ENCODE results near the gene RDH13. TPM values are rescaled to one million over a fixed set of nuclear protein-coding genes. Genes with fewer than 3 reads are reported as not detected.
A peak's percentile ranks its signal among the peaks of the same experiment; 100 is the strongest.

Gene RDH13
- total RNA-seq, 1 experiment from 2014 or later: 39.5 TPM

DNA sequence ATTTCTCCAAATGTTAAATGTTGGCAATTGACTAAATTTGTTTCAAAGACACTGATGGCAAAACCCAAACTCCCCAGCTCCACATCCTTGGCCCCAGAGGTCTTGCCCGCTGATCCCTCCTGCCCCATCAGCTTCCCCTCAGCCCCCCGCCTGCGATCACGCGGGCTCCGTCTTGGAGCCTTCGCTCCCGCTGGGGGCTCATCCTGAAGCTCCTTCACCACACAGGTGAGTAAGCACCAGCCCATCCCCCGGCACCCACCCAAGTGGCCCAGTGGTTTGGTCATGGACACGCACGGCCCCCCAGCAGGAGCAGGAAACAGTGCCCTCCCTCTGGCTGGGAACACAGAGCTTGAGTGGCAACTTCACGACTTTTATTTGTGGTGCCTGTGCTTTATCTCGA, 27.6 kb upstream of the RDH13 start:
- TF ChIP-seq, protein P1, sequence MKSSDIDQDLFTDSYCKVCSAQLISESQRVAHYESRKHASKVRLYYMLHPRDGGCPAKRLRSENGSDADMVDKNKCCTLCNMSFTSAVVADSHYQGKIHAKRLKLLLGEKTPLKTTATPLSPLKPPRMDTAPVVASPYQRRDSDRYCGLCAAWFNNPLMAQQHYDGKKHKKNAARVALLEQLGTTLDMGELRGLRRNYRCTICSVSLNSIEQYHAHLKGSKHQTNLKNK (CRISPR knock-in tag; IDR thresholded peaks at IDR 0.05): no peak
- TF ChIP-seq ELF4 (CRISPR knock-in tag; IDR thresholded peaks at IDR 0.05; ENCODE audit: low read depth) (no peak), ZNF263 (CRISPR knock-in tag; IDR thresholded peaks at IDR 0.05; ENCODE audit: low read depth) (no peak), NFE2L1 (CRISPR knock-in tag; IDR thresholded peaks at IDR 0.05) (no peak)
- TF ChIP-seq, protein P2, sequence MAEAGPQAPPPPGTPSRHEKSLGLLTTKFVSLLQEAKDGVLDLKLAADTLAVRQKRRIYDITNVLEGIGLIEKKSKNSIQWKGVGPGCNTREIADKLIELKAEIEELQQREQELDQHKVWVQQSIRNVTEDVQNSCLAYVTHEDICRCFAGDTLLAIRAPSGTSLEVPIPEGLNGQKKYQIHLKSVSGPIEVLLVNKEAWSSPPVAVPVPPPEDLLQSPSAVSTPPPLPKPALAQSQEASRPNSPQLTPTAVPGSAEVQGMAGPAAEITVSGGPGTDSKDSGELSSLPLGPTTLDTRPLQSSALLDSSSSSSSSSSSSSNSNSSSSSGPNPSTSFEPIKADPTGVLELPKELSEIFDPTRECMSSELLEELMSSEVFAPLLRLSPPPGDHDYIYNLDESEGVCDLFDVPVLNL (CRISPR knock-in tag; IDR thresholded peaks at IDR 0.05; ENCODE audit: borderline replicate concordance, low read depth): no peak
- Mint-ChIP-seq H3K27ac (no peak overlapping the region), H3K4me1 (peaks cover 38% of the 10 kb centered on the region), H3K36me3 (peaks cover 15% of the 10 kb centered on the region), H3K4me3 (no peak overlapping the region), H3K27me3 (ENCODE audit: low read depth) (peaks cover 20% of the 10 kb centered on the region), H3K9me3 (no peaks in the 10 kb centered on the region)
- POLR2A ChIA-PET: no interaction called here
- no peak for ATAC-seq
- DNase-seq (ENCODE audit: low spot score): no peak
- CTCF ChIA-PET: interaction anchor here (1.1 to 2.8 kb wide), 3 partner anchors 10 to 76 kb away, joined by 3 to 15 read pairs (median 3); partner anchors contain the start of genes DNAAF3 and RDH13

GRCh38 chr19:55089342-55089944, 26.5 kb upstream of the RDH13 start:
- Mint-ChIP-seq H3K4me3 (no peak overlapping the region), H3K27ac (no peak overlapping the region; the same call in 1 of the 2 replicates), H3K9me3 (no peaks in the 10 kb centered on the region), H3K36me3 (peaks cover 15% of the 10 kb centered on the region), H3K27me3 (ENCODE audit: low read depth) (peaks cover 31% of the 10 kb centered on the region), H3K4me1 (peaks cover 38% of the 10 kb centered on the region)
- TF ChIP-seq NFE2L1 (CRISPR knock-in tag; IDR thresholded peaks at IDR 0.05) (peak; percentile 58; the same call in 1 of the 2 replicates), ZNF138 (CRISPR knock-in tag; conservative IDR thresholded peaks at IDR 0.05) (no peak), FOXK1 (CRISPR knock-in tag; IDR thresholded peaks at IDR 0.05) (no peak), NFYB (CRISPR knock-in tag; conservative IDR thresholded peaks at IDR 0.05; ENCODE audit: low read depth) (no peak)
- CTCF ChIA-PET: interaction anchor here (0.6 to 3.6 kb wide), 22 partner anchors 9 to 329 kb away, joined by 3 to 46 read pairs (median 6); partner anchors contain the start of genes PPP1R12C, RDH13 and TNNT1
- DNase-seq (ENCODE audit: low spot score): no peak
- POLR2A ChIA-PET: no interaction called here
- no peak for ATAC-seq

GRCh38 chr19:55088543-55089341, 25.8 kb upstream of the RDH13 start:
- ChIA-PET CTCF (interaction anchor here (0.6 to 3.6 kb wide), 30 partner anchors 8 to 625 kb away, joined by 3 to 46 read pairs (median 5); partner anchors contain the start of genes CDC42EP5, DNAAF3, EPS8L1 and LENG9), POLR2A (interaction anchor here (1.9 kb wide), 1 partner anchor 27 kb away, joined by 5 read pairs; no protein-coding TSS in a partner anchor)
- ATAC-seq (no peak), DNase-seq (ENCODE audit: low spot score) (peak; percentile 97)
- Mint-ChIP-seq H3K4me1 (peaks cover 43% of the 10 kb centered on the region), H3K27ac (peak overlapping the region; percentile 76), H3K36me3 (peaks cover 15% of the 10 kb centered on the region), H3K9me3 (no peaks in the 10 kb centered on the region), H3K27me3 (ENCODE audit: low read depth) (peaks cover 38% of the 10 kb centered on the region), H3K4me3 (peak overlapping the region; percentile 88)
- no peak for TF ChIP-seq ZNF263 (CRISPR knock-in tag; IDR thresholded peaks at IDR 0.05; ENCODE audit: low read depth)
- no peak for TF ChIP-seq FOXP1 (CRISPR knock-in tag; IDR thresholded peaks at IDR 0.05; ENCODE audit: borderline replicate concordance)
- no peak for TF ChIP-seq PRRX2 (CRISPR knock-in tag; IDR thresholded peaks at IDR 0.05)
- TF ChIP-seq ZNF121 (CRISPR knock-in tag; IDR thresholded peaks at IDR 0.05): no peak
- no peak for TF ChIP-seq RORB (CRISPR knock-in tag; IDR thresholded peaks at IDR 0.05)
- TF ChIP-seq, protein P3, sequence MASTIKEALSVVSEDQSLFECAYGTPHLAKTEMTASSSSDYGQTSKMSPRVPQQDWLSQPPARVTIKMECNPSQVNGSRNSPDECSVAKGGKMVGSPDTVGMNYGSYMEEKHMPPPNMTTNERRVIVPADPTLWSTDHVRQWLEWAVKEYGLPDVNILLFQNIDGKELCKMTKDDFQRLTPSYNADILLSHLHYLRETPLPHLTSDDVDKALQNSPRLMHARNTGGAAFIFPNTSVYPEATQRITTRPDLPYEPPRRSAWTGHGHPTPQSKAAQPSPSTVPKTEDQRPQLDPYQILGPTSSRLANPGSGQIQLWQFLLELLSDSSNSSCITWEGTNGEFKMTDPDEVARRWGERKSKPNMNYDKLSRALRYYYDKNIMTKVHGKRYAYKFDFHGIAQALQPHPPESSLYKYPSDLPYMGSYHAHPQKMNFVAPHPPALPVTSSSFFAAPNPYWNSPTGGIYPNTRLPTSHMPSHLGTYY (CRISPR knock-in tag; IDR thresholded peaks at IDR 0.05): no peak
- TF ChIP-seq, protein P4, sequence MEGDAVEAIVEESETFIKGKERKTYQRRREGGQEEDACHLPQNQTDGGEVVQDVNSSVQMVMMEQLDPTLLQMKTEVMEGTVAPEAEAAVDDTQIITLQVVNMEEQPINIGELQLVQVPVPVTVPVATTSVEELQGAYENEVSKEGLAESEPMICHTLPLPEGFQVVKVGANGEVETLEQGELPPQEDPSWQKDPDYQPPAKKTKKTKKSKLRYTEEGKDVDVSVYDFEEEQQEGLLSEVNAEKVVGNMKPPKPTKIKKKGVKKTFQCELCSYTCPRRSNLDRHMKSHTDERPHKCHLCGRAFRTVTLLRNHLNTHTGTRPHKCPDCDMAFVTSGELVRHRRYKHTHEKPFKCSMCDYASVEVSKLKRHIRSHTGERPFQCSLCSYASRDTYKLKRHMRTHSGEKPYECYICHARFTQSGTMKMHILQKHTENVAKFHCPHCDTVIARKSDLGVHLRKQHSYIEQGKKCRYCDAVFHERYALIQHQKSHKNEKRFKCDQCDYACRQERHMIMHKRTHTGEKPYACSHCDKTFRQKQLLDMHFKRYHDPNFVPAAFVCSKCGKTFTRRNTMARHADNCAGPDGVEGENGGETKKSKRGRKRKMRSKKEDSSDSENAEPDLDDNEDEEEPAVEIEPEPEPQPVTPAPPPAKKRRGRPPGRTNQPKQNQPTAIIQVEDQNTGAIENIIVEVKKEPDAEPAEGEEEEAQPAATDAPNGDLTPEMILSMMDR (IDR thresholded peaks at IDR 0.05): peak; percentile 95
- no peak for TF ChIP-seq TEAD1 (CRISPR knock-in tag; IDR thresholded peaks at IDR 0.05)
